Esophagus squamous epithelium (tissue), 4 donors: ENCODE measurements around the gene QKI.

Experiments used
- CTCF ChIP-seq, 6 experiments: fragments of 450-650 bp in 4 of 6; fragments of 200-600 bp in 2 of 6; sonication (generic) in 2 of 6; IDR thresholded peaks; one replicate each; pipeline ENCODE4 v1.5.1; 2016 to 2019; ENCODE audit warnings: antibody characterized with exemption in 6 of 6, mild to moderate bottlenecking in 4 of 6, moderate library complexity in 4 of 6
- POLR2A ChIP-seq, 4 donors: fragments of 450-650 bp; IDR thresholded peaks; one replicate each; pipeline ENCODE4 v1.6.1; 2017; ENCODE audit warnings: antibody characterized with exemption in 4 of 4, mild to moderate bottlenecking in 4 of 4, moderate library complexity in 3 of 4

GRCh38 chr6:163390770-163391169 lies 23.7 kb upstream of the QKI start:
- TF ChIP-seq CTCF (IDR thresholded peaks at IDR 0.05) (no peak), POLR2A (IDR thresholded peaks at IDR 0.05) (no peak)
